ENCODE data around the gene TMEM135.

- TF ChIP-seq POLR2A (IDR thresholded peaks at IDR 0.05), result no peak
- no peak for TF ChIP-seq CTCF (IDR thresholded peaks at IDR 0.05)
These were observed 17.4 kb upstream of the TMEM135 start for GRCh38 chr11:87020336-87020735.

Measured in right lobe of liver (tissue), 4 donors.